Measurements from ENCODE around the gene SMARCE1. TPM values are rescaled to one million over a fixed set of nuclear protein-coding genes. Genes with fewer than 3 reads are reported as not detected.

Gene SMARCE1
- total and polyA plus RNA-seq, 7 donors: 49.6 to 64.7 (median 59.9) TPM

DNA sequence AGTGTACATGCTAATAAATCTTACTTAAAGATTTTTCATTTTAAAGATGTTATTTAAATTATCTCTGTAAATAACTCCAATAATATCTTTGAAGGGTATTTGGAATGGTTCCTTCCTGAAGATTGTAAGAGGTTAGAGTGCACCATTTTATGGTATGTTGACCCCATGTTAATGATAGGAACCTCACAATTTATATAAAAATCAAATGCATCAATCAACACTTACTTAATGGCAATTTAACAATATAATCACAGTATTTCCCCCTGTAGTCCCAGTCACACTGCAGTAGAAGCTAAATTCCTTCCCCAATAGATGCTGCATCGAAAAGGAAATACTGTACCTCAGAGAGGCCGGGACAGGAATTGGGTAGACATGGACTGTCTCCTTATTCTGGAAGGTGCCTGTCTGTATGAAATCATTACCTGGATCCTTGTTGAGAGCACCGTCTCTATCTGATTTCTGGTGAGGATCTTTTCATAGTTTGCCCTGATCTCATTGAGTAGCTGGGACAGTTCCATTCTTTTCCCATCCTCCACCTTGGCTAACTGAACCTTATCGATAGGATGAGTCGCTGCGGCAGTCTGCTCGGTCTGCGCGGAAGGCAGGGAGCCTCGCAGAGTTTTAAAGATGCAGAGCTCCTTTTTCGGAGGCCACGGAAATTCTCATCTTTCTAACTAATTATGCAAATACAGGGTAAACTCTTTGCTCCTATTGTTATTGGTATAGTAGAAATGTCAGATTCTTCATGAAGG, 17.1 kb upstream of the SMARCE1 start, which contains the start of gene KRT222:
KRT222 (minus strand) TSS at position 596 of the 752 bp plus-strand sequence; CDS start at position 518, 78 bp downstream.
- DNase-seq (no peak), ATAC-seq (no peak)
- TF ChIP-seq, protein P1, sequence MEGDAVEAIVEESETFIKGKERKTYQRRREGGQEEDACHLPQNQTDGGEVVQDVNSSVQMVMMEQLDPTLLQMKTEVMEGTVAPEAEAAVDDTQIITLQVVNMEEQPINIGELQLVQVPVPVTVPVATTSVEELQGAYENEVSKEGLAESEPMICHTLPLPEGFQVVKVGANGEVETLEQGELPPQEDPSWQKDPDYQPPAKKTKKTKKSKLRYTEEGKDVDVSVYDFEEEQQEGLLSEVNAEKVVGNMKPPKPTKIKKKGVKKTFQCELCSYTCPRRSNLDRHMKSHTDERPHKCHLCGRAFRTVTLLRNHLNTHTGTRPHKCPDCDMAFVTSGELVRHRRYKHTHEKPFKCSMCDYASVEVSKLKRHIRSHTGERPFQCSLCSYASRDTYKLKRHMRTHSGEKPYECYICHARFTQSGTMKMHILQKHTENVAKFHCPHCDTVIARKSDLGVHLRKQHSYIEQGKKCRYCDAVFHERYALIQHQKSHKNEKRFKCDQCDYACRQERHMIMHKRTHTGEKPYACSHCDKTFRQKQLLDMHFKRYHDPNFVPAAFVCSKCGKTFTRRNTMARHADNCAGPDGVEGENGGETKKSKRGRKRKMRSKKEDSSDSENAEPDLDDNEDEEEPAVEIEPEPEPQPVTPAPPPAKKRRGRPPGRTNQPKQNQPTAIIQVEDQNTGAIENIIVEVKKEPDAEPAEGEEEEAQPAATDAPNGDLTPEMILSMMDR (IDR thresholded peaks at IDR 0.05): no peak
- 12 to 13% (median 13%) methylated on average over 12 of the region's 12 CpGs for WGBS, 3 donors
- peak within 1 kb of the TSS; percentile 38 for H3K4me3 ChIP-seq
- peaks cover 3% of the 10 kb centered on the region for H3K9me3 ChIP-seq
- H3K27ac ChIP-seq: no peak within 1 kb of the TSS
- intact Hi-C loops (cut with DNase I): no loop called here
- no peaks in the 10 kb centered on the region for H3K36me3 ChIP-seq (ENCODE audit: insufficient read depth in 1 of 2, low read depth in 1 of 2)
- peaks cover 0 to 11% (median 6%) of the 10 kb centered on the region in 3 donors for H3K27me3 ChIP-seq (ENCODE audit: insufficient read depth in 3 of 3, low read length in 2 of 3)
- no peaks in the 10 kb centered on the region for H3K4me1 ChIP-seq

DNA sequence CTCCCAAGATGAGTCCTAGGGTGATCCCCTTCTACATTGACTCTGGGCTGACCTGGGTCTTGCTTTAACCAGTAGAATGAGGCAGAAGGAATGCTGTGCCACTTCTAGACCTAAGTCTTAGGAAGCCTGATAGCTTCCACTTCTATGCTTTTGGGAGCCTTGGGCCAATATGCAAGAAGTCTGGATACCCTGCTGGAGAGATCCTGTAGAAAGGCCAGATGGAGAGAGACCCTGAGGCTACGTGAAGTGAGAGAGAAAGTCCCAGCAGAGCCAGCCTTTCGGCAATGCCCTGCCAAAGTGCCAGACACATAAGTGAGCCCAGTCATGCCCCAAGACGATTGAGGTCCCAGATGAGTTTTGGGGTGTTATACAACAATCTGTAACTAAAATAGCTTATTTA, 15.6 kb upstream of the SMARCE1 start:
- Histone ChIP-seq H3K36me3 (ENCODE audit: insufficient read depth in 1 of 2, low read depth in 1 of 2) (no peaks in the 10 kb centered on the region), H3K27me3 (ENCODE audit: insufficient read depth in 3 of 3, low read length in 2 of 3) (peaks cover 0 to 10% (median 6%) of the 10 kb centered on the region in 3 donors), H3K4me1 (no peaks in the 10 kb centered on the region), H3K27ac (no peak overlapping the region), H3K4me3 (no peak overlapping the region), H3K9me3 (no peaks in the 10 kb centered on the region)
- 60 to 73% (median 65%) methylated on average over 3 of the region's 3 CpGs for WGBS, 3 donors
- intact Hi-C loops (cut with DNase I): no loop called here
- TF ChIP-seq, protein P1 (IDR thresholded peaks at IDR 0.05): no peak
- no peak for DNase-seq
- no peak for ATAC-seq

DNA sequence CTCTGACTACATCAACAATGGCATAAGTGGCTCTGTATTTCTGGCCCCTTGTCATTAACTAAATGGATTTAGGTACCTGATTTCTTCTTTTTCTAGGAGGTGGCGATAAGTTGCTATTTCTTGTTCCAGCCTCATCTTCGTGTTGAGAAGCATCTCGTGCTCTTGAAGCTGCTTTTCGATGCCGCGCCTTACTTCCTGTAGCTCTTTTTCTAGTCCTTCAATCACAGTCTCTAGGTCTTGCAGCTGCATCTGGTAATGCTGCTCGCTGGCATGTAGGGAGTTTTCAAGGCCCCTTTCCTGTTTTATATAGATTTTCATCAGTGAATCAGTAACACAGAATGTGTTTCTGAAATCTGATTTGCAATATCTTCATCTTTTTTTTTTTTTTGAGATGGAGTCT, 12.3 kb upstream of the SMARCE1 start:
- 81 to 86% (median 86%) methylated on average over 7 of the region's 7 CpGs for WGBS, 3 donors
- Histone ChIP-seq H3K27ac (no peak overlapping the region), H3K36me3 (ENCODE audit: insufficient read depth in 1 of 2, low read depth in 1 of 2) (no peaks in the 10 kb centered on the region), H3K9me3 (no peaks in the 10 kb centered on the region), H3K27me3 (ENCODE audit: insufficient read depth in 3 of 3, low read length in 2 of 3) (no peaks in the 10 kb centered on the region), H3K4me3 (no peak overlapping the region), H3K4me1 (no peaks in the 10 kb centered on the region)
- no peak for DNase-seq
- intact Hi-C loops (cut with DNase I): no loop called here
- no peak for ATAC-seq
- TF ChIP-seq, protein P1 (IDR thresholded peaks at IDR 0.05): no peak

DNA sequence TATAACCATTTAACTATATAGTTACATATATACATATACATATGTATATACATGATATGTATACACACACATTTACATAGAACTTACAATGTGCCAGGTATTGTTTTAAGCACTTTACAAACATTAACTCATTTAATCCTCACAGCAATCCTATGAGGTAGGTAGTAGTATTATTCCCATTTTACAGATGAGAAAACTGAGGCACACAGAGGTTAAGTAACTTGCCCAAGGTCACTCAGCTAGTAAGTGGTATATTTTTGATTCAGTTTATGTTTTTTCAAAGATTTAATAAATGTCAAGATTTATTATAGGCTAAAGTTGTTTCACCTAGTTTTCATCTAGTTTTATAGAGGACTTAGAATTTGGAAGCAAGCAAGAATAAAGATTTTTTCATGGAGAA, 10.8 kb upstream of the SMARCE1 start:
- Histone ChIP-seq H3K27me3 (ENCODE audit: insufficient read depth in 3 of 3, low read length in 2 of 3) (no peaks in the 10 kb centered on the region), H3K36me3 (ENCODE audit: insufficient read depth in 1 of 2, low read depth in 1 of 2) (no peaks in the 10 kb centered on the region), H3K9me3 (no peaks in the 10 kb centered on the region), H3K4me3 (no peak overlapping the region), H3K4me1 (no peaks in the 10 kb centered on the region), H3K27ac (no peak overlapping the region)
- intact Hi-C loops (cut with DNase I): no loop called here
- TF ChIP-seq, protein P1 (IDR thresholded peaks at IDR 0.05): no peak
- DNase-seq: no peak
- no peak for ATAC-seq

DNA sequence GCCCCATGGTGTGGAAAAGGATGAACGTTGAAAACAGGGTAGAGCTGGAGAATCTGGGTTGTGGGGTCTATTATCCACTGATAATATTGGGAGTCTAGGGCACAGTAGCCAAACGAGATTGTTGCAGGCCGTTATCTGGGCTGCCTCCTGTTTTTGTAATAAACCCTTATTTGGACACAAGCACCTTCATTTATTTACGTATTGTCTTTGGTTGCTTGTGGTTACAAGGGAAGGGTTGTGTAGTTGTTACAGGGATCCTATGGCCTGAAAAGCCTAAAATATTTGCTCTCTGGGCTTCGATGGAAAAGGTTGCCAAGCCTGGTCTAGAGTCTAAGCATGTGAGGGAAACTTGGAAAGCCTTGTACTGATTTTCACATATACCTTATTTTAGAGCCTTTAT, 4.3 kb upstream of the SMARCE1 start:
- TF ChIP-seq, protein P1 (IDR thresholded peaks at IDR 0.05): no peak
- no peaks in the 10 kb centered on the region for H3K9me3 ChIP-seq
- peaks cover 6% of the 10 kb centered on the region for H3K4me1 ChIP-seq
- no peaks in the 10 kb centered on the region for H3K36me3 ChIP-seq (ENCODE audit: insufficient read depth in 1 of 2, low read depth in 1 of 2)
- no peaks in the 10 kb centered on the region for H3K27me3 ChIP-seq (ENCODE audit: insufficient read depth in 3 of 3, low read length in 2 of 3)
- WGBS, 3 donors: 69 to 71% (median 70%) methylated on average over 5 of the region's 5 CpGs
- no peak overlapping the region for H3K27ac ChIP-seq
- DNase-seq (no peak), ATAC-seq (no peak)
- H3K4me3 ChIP-seq: no peak overlapping the region
- intact Hi-C loops (cut with DNase I): no loop called here

All from psoas muscle (tissue), 8 donors.